ACHN (cell line): ENCODE results near the gene MTUS2.

ENCODE experiments used
- DNase-seq: peaks from one replicate; pipeline ENCODE4 v3.0.0-alpha.2; 2015
- in situ Hi-C: cut with HindIII; loops from 2 replicates; pipeline ENCODE4 v1.10.0; 2017; ENCODE audit warnings: low sequenced_read_pairs, low pct_ligation_motif_present, low pct_unique_long_range_greater_than_20kb

The MTUS2 gene

DNA sequence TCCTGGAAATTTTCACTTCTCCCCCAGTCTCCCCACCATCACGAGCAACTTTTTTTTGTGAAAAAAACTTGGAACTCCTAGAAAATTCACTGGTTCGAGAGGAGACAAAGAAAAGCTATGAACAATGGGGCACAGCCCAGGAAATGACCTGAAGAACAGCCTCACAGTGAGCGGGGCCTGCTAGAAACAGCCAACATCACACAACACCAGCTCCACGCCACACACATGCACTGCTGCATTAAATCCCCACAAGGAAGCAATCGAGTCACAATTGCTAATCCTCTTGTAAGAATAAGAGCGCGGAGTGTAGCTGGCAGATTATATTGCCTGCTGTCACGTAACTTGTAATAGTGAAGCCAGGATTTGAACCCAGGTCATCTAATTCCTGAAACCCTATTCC, 726.5 kb downstream of the MTUS2 start:
- in situ Hi-C loops = no loop called here
- no peak for DNase-seq

GRCh38 chr13:29547153-29547552, 727.0 kb downstream of the MTUS2 start:
- DNase-seq = no peak

DNA sequence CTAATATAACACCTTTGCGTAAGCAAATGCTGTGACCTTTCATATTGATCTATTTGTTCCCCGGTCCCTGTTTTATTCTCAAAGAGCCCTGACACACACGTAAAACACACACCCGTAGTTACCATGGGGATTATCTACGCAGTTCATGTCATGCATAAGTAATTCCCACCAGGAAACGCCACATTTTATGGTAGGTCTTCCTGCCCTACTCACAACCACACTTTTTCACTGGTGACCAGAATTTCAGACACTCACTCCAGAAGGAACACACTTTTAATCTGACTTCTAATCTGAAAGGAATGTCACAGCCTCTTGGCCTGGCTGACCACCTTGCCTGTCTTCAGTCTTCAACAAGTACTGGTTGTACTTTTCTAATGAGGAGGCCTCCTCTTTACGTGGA, 728.6 kb downstream of the MTUS2 start:
- DNase-seq = no peak
- in situ Hi-C loops = no loop called here

More at GRCh38 chr13:29547153-29547552, 727.0 kb downstream of the MTUS2 start:
- in situ Hi-C loops = no loop called here

DNA sequence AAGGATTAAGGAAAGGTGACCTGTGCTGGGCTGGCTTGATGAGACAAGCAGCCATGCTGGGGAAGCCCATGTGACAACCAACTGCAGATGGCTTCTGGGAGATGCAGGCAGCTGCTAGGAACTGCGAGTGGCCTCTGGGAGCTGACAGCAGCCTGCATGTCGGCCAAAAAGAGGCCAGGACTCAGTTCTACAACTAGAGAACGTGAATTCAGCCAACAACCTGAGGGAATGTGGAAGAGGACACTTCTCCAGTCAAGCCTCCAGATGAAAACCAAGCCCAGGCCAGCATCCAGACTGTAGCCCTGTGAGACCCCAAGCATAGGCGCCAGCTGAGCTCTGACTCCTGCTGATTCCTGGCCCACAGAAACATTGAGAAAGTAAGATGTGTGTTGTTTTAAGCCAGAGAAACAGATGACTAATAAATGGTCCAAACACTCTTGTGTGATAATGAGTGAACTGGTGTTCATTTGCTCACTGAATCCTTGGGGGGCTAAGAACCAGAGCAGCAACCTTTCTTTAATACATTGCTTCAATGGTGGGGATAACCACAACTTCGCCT, 730.4 kb downstream of the MTUS2 start:
- in situ Hi-C loops = no loop called here
- no peak for DNase-seq

DNA sequence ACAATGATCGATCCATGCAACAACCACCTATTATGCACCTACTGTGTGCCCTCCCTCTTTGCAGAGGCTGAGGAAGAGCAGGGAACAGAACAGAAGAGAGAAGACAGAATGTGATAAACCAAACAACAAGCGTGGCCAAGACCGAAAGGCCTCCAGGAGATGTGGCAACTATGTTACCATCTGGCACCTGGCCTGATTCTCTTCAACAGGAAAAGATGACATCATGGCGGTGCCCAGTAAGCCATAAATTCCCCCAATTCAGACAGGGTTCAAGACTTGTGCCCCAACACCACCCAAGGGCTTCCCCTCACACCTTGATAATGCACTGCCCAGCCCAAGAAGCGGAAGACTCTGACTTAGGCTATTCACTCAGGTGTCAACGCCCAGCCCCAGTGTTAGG, 731.1 kb downstream of the MTUS2 start:
- in situ Hi-C loops = no loop called here
- no peak for DNase-seq
